Fibroblast of lung (primary cell): ENCODE data around the gene SLC5A12. TPM values are rescaled to one million over a fixed set of nuclear protein-coding genes. Genes with fewer than 3 reads are reported as not detected.

Experiments
- DNase-seq, 2 donors: peaks; one replicate each; pipeline versions ENCODE4 v3.0.0 to v3.0.0-alpha.2; 2010; ENCODE audit warnings: low read depth in 2 of 2
- H2AFZ ChIP-seq: 2 replicates; pipeline ENCODE4 v1.5.1; 2012; ENCODE audit warnings: low read length, control low read depth, inconsistent platforms
- H3K27ac ChIP-seq: 2 replicates; pipeline ENCODE4 v1.5.1; 2011; ENCODE audit warnings: low read length, control low read depth; ENCODE audit not compliant: insufficient read depth
- H3K27me3 ChIP-seq: 2 replicates; pipeline ENCODE4 v1.5.1; 2011; ENCODE audit warnings: mild to moderate bottlenecking, low read length; ENCODE audit not compliant: control insufficient read depth, insufficient read depth
- H3K36me3 ChIP-seq: 2 replicates; pipeline ENCODE4 v1.5.1; 2011; ENCODE audit warnings: low read length; ENCODE audit not compliant: control insufficient read depth, insufficient read depth
- H3K4me1 ChIP-seq: 2 replicates; pipeline ENCODE4 v1.5.1; 2011; ENCODE audit warnings: low read length; ENCODE audit not compliant: control insufficient read depth, insufficient read depth; ENCODE audit errors: extremely low read depth
- H3K4me2 ChIP-seq: 2 replicates; pipeline ENCODE4 v1.5.1; 2011; ENCODE audit warnings: low read length, control low read depth; ENCODE audit not compliant: insufficient read depth; ENCODE audit errors: extremely low read depth
- H3K4me3 ChIP-seq, 4 experiments: fragments of 200-600 bp in 1 of 4; sonication (generic) in 1 of 4; replicated peaks in 1 of 4; 2 replicates each; pipeline ENCODE4 v1.5.1; 2011 to 2016; ENCODE audit warnings: low read length in 4 of 4, low read depth in 3 of 4, mild to moderate bottlenecking in 3 of 4, control low read depth in 2 of 4, inconsistent platforms in 1 of 4, mixed read lengths in 1 of 4; ENCODE audit not compliant: insufficient read depth in 1 of 4; ENCODE audit errors: control extremely low read depth in 1 of 4
- H3K79me2 ChIP-seq: 2 replicates; pipeline ENCODE4 v1.5.1; 2012; ENCODE audit warnings: mild to moderate bottlenecking, low read length, inconsistent platforms; ENCODE audit not compliant: control insufficient read depth, insufficient read depth
- H3K9ac ChIP-seq: 2 replicates; pipeline ENCODE4 v1.5.1; 2011; ENCODE audit warnings: mild to moderate bottlenecking, low read length, control low read depth; ENCODE audit not compliant: insufficient read depth
- H3K9me3 ChIP-seq: 2 replicates; pipeline ENCODE4 v1.5.1; 2012; ENCODE audit warnings: low read depth, low read length; ENCODE audit not compliant: control insufficient read depth, insufficient read depth
- H4K20me1 ChIP-seq: 2 replicates; pipeline ENCODE4 v1.5.1; 2011; ENCODE audit warnings: low read length; ENCODE audit not compliant: control insufficient read depth, insufficient read depth; ENCODE audit errors: extremely low read depth
- CTCF ChIP-seq, 2 donors: IDR thresholded peaks in 1 of 2; conservative IDR thresholded peaks in 1 of 2; 1 replicate in 1 of 2; 2 replicates in 1 of 2; pipeline ENCODE4 v1.5.1; 2011 to 2012; ENCODE audit warnings: low read length in 2 of 2, control low read depth in 1 of 2, inconsistent platforms in 1 of 2, low read depth in 1 of 2, mild to moderate bottlenecking in 1 of 2
- EZH2 ChIP-seq: IDR thresholded peaks from 2 replicates; pipeline ENCODE4 v1.5.1; 2012; ENCODE audit warnings: low read length, control low read depth, mild to moderate bottlenecking; ENCODE audit errors: missing control alignments
- polyA plus RNA-seq, 2 donors: library from polyadenylated mRNA; depleted of rRNA in 1 of 2; stranded (reverse) in 1 of 2; unstranded in 1 of 2; fragments of >200 nt; gene quantifications; 2 replicates each; pipeline ENCODE4 v1.2.1, GENCODE V29; 2011 to 2012; ENCODE audit warnings: missing spikeins in 1 of 2
- total RNA-seq: library from RNA; depleted of rRNA; stranded (reverse); fragments of >200 nt; gene quantifications from 2 replicates; pipeline ENCODE4 v1.2.1, GENCODE V29; 2014

SLC5A12 gene
- total and polyA plus RNA-seq, 2 donors (not counting 1 experiment from before 2014, with no cell fraction given): under 0.01 to 0.03 TPM

- no peaks in the 10 kb centered on the region for H3K79me2 ChIP-seq
- no peak for TF ChIP-seq CTCF (conservative IDR thresholded peaks at IDR 0.05 in 1 of 2, IDR thresholded peaks at IDR 0.05 in 1 of 2; ENCODE audit: low read depth in 1 of 2, low read length in 2 of 2)
- TF ChIP-seq EZH2: no peak
- H3K36me3 ChIP-seq: no peaks in the 10 kb centered on the region
- no peaks in the 10 kb centered on the region for H3K27me3 ChIP-seq
- H3K9ac ChIP-seq: no peak overlapping the region
- H3K27ac ChIP-seq: no peak overlapping the region
- no peaks in the 10 kb centered on the region for H3K9me3 ChIP-seq
- no peak for DNase-seq
- no peak overlapping the region for H2AFZ ChIP-seq
- no peaks in the 10 kb centered on the region for H3K4me1 ChIP-seq
- no peak overlapping the region for H3K4me2 ChIP-seq
- H3K4me3 ChIP-seq: no peak overlapping the region
- no peaks in the 10 kb centered on the region for H4K20me1 ChIP-seq
Measured at GRCh38 chr11:26675233-26675928, 46.5 kb downstream of the SLC5A12 start.

GRCh38 chr11:26665946-26666345 is 55.9 kb downstream of the SLC5A12 start:
- Histone ChIP-seq H2AFZ (no peak overlapping the region), H3K27ac (no peak overlapping the region), H3K9ac (no peak overlapping the region), H3K36me3 (no peaks in the 10 kb centered on the region), H3K4me2 (no peak overlapping the region), H3K4me1 (no peaks in the 10 kb centered on the region), H4K20me1 (no peaks in the 10 kb centered on the region), H3K27me3 (no peaks in the 10 kb centered on the region), H3K9me3 (no peaks in the 10 kb centered on the region), H3K4me3 (no peak overlapping the region), H3K79me2 (no peaks in the 10 kb centered on the region)
- no peak for DNase-seq
- TF ChIP-seq EZH2 (no peak), CTCF (conservative IDR thresholded peaks at IDR 0.05 in 1 of 2, IDR thresholded peaks at IDR 0.05 in 1 of 2; ENCODE audit: low read depth in 1 of 2, low read length in 2 of 2) (no peak)

DNA sequence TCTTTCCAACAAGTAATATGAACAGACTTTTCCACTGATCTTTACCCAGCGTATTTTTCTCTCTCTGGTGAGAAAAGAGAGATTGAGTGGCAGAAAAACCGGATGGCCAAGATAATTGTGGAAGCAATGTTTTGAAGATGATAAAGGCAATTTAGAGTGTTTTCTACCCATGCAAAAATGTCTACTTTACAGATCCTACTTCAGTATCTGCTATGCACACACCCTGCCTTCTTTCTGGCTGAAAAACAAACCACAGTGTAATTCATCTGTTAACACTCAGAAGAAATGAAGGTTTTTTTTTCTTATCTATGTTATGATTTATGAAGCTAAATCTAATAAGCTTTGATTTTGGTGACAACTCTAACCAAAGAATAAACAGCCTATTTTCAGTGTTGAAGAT is 56.8 kb downstream of the SLC5A12 start:
- H3K27me3 ChIP-seq: no peaks in the 10 kb centered on the region
- H3K4me3 ChIP-seq: no peak overlapping the region
- H3K79me2 ChIP-seq: no peaks in the 10 kb centered on the region
- TF ChIP-seq EZH2: no peak
- no peak for TF ChIP-seq CTCF (conservative IDR thresholded peaks at IDR 0.05 in 1 of 2, IDR thresholded peaks at IDR 0.05 in 1 of 2; ENCODE audit: low read depth in 1 of 2, low read length in 2 of 2)
- H3K9me3 ChIP-seq: no peaks in the 10 kb centered on the region
- H3K27ac ChIP-seq: no peak overlapping the region
- no peaks in the 10 kb centered on the region for H4K20me1 ChIP-seq
- no peak overlapping the region for H3K9ac ChIP-seq
- H2AFZ ChIP-seq: no peak overlapping the region
- no peaks in the 10 kb centered on the region for H3K36me3 ChIP-seq
- H3K4me2 ChIP-seq: no peak overlapping the region
- no peaks in the 10 kb centered on the region for H3K4me1 ChIP-seq
- DNase-seq: peak in 1 of 2 donors; percentile 39
